Measurements from ENCODE around the gene PNLDC1.
A peak's percentile ranks its signal among the peaks of the same experiment; 100 is the strongest.
"Not testable (repeated sequence)": the region's sequence is repeated elsewhere in the genome, so short reads cannot be mapped to it uniquely, and the experiment has no call there.

Gene PNLDC1

DNA sequence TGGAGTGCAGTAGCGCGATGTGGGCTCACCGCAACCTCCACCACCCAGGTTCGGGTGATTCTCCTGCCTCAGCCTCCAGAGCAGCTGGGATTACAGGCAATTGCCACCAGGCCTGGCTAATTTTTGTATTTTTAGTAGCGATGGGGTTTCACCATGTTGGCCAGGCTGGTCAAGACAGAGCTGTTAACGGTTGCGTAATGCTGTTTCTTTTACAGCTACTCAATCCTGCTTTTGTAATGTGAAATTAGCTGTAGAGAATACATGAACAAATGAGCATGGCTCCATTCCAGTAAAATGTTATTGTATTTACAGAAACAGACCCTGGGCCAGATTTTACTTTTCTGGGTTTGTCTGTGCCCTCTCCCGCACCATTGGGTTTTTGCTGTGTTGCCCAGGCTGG is 1.9 kb downstream of the PNLDC1 start:
- H3K4me3 Mint-ChIP-seq, result no peak overlapping the region
- H3K36me3 Mint-ChIP-seq (ENCODE audit: low read depth), result peaks cover 21% of the 10 kb centered on the region
- H3K27me3 Mint-ChIP-seq (ENCODE audit: low read depth), result no peaks in the 10 kb centered on the region
- H3K9me3 Mint-ChIP-seq, result no peaks in the 10 kb centered on the region
- no peak overlapping the region for H3K27ac Mint-ChIP-seq
- no peaks in the 10 kb centered on the region for H3K4me1 Mint-ChIP-seq (ENCODE audit: low read depth)

DNA sequence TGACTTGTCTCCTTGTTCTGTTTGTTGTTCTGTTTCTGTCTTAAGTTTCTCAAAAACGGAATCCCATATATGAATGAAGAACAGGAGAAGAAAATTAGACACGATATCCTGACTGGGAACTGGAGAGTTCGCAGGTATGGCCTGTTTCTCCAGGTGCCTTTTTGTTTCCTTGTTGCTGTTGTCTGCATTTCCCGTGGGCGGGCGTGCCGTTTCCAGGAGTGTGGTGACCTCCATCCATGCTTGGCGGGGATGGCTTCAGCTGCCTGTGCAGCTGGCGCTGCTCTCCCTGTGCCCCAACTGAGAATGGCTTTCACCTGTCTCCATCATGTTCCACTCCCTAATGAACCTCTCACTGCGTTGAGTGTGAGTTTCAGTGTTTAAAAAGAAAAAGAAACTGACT is 4.4 kb downstream of the PNLDC1 start:
- no peak overlapping the region for H3K27ac Mint-ChIP-seq
- no peak overlapping the region for H3K4me3 Mint-ChIP-seq
- no peaks in the 10 kb centered on the region for H3K4me1 Mint-ChIP-seq (ENCODE audit: low read depth)
- H3K9me3 Mint-ChIP-seq, result no peaks in the 10 kb centered on the region
- H3K27me3 Mint-ChIP-seq (ENCODE audit: low read depth), result no peaks in the 10 kb centered on the region
- peaks cover 2% of the 10 kb centered on the region for H3K36me3 Mint-ChIP-seq (ENCODE audit: low read depth)

DNA sequence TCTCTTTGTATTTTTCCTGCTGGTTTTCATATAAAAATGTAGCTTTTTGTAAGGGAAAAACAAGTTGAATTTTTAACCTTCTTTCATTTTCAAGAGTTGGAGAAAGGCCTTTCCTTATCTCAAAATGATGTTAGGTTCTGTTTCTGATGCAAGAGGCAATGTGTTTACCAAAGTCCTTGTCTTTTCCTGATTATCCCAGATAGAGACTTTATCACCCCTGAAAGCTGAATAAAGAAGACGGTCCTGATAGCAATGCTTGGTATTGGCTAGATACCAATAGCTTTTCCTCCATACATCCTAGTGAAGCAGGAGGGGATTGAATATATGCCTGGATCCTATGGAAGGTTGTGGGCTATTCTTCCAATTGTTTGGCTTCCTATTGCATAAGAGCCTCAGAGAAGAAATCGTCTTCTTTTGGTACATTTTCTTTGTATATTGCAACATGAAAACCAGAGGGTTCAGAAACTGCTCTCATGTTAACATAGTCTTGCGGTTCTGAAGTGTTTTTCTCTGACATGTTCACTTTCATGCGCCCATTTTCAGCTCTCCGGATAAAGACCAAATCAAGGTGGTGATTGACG is 5.5 kb downstream of the PNLDC1 start:
- Mint-ChIP-seq H3K9me3 (no peaks in the 10 kb centered on the region), H3K4me1 (ENCODE audit: low read depth) (no peaks in the 10 kb centered on the region), H3K36me3 (ENCODE audit: low read depth) (no peaks in the 10 kb centered on the region), H3K27ac (no peak overlapping the region), H3K27me3 (ENCODE audit: low read depth) (no peaks in the 10 kb centered on the region), H3K4me3 (no peak overlapping the region)

DNA sequence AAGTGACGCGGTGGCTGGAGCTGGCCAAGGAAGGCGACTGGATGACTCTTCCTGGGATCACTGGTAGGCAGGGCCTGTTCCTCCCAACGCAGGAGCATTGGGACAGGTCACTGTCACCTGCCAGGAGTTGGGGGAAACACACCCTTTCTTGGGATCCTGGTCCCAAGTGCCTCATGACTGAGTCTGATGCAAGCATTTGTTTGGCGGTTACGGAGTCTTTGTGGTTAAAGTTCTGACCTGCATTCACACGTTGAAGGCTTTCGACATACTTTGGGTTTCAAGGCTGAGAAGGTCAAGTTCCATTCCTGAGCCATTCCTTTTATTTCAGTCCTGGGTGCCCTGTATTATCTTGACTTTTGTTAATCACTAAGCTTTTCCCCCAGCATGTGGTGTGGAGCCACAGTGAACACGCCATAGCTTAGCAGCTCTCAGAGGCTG is 6.0 kb downstream of the PNLDC1 start:
- H3K4me1 Mint-ChIP-seq (ENCODE audit: low read depth), result no peaks in the 10 kb centered on the region
- no peaks in the 10 kb centered on the region for H3K36me3 Mint-ChIP-seq (ENCODE audit: low read depth)
- no peak overlapping the region for H3K4me3 Mint-ChIP-seq
- no peaks in the 10 kb centered on the region for H3K27me3 Mint-ChIP-seq (ENCODE audit: low read depth)
- no peak overlapping the region for H3K27ac Mint-ChIP-seq
- no peaks in the 10 kb centered on the region for H3K9me3 Mint-ChIP-seq

DNA sequence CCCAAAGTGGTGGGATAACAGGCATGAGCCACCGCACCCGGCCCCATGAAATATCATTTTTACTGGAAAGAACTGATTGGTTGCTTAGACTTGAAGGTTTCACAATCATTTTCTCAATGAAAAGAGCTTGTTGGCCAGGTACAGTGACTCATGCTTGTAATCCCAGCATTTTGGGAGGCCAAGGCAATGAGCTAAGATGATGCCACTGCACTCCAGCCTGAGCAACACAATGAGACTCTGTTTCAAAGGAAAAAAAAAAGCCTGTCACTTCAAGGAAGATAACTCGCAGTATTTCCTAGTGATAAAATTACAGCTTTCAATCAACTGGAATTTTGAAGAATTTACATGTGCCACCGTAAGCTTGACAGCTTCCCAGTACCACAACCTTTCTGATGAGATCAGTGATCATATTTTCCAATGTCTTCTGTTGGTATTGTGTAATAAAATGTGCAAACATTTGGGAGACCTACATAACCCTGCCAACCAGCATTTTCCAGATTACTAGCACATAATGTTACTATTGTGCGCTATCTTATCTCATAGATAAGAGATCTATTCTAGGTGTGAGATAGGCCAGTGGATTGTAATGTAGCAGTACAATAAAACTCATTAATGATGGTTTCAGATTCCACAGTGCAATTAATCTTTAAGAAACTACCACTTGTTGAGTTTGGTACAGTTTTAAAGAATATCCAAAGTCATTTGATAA is 7.2 kb downstream of the PNLDC1 start:
- Mint-ChIP-seq H3K27ac (no peak overlapping the region), H3K27me3 (ENCODE audit: low read depth) (no peaks in the 10 kb centered on the region), H3K4me3 (no peak overlapping the region), H3K9me3 (no peaks in the 10 kb centered on the region), H3K36me3 (ENCODE audit: low read depth) (no peaks in the 10 kb centered on the region), H3K4me1 (ENCODE audit: low read depth) (no peaks in the 10 kb centered on the region)

DNA sequence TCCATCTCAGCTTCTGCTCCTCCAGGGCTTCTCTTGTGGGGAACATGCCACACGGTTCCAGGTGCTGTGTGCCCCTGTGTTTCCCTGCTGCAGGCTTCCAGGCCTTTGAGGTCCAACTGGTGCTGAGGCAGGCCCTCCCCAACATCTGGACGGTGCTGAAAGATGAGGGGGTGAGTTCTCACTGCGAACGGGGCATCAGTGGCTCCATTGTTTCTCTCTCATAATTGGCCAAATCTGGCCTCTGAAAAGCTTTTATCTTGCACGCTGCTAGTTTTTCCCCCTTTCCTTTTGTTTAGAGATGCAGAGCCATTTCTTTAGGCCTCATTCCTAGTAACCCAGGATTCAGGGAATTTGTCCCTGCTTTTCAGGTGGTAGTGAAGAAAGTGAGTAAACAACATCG is 8.6 kb downstream of the PNLDC1 start:
- Mint-ChIP-seq H3K4me1 (ENCODE audit: low read depth) (no peaks in the 10 kb centered on the region), H3K4me3 (no peak overlapping the region), H3K36me3 (ENCODE audit: low read depth) (no peaks in the 10 kb centered on the region), H3K9me3 (no peaks in the 10 kb centered on the region), H3K27me3 (ENCODE audit: low read depth) (no peaks in the 10 kb centered on the region), H3K27ac (no peak overlapping the region)

DNA sequence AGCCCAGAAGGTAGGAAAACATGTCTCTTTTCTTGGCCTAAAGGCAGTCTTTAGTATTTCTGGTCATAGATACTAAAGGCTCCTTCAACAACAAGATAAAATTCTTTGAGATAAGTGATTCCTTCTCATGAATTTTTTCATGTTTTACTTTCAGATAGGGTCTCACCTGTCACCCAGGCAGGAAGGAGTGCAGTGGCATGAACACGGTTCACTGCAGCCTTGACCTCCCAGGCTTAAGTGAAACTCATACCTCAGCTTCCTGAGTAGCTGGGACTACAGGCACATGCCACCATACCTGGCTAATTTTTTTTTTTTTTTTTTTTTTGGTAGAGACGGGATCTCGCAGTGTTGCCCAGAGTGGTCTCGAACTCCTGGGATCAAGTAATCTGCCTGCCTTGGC is 9.1 kb downstream of the PNLDC1 start:
- Mint-ChIP-seq H3K4me1 (ENCODE audit: low read depth) (no peaks in the 10 kb centered on the region), H3K27ac (no peak overlapping the region), H3K9me3 (no peaks in the 10 kb centered on the region), H3K4me3 (no peak overlapping the region), H3K36me3 (ENCODE audit: low read depth) (no peaks in the 10 kb centered on the region), H3K27me3 (ENCODE audit: low read depth) (no peaks in the 10 kb centered on the region)

DNA sequence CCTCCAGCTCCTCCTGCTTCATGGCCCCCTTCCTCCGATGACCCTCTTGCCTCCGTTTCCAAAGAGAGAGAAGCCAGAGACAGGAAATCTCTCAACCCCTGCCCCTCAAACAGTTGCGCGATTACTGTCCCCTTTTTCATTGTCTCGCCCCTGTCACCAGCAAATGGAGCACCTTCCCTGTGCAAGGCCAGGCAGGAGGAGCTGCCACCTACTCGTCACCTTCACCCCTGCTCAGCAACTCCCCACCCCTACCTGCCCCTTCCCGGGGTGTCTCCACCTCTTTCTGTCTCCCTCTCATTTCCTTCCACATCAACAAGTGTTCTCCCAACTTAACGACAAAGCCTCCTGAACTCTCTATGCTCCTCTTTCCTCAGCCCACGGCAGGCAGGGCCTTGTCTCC is 13.7 kb downstream of the PNLDC1 start:
- Mint-ChIP-seq H3K27me3 (ENCODE audit: low read depth) (no peaks in the 10 kb centered on the region), H3K4me3 (no peak overlapping the region), H3K4me1 (ENCODE audit: low read depth) (no peaks in the 10 kb centered on the region), H3K36me3 (ENCODE audit: low read depth) (no peaks in the 10 kb centered on the region), H3K9me3 (no peaks in the 10 kb centered on the region), H3K27ac (no peak overlapping the region)

DNA sequence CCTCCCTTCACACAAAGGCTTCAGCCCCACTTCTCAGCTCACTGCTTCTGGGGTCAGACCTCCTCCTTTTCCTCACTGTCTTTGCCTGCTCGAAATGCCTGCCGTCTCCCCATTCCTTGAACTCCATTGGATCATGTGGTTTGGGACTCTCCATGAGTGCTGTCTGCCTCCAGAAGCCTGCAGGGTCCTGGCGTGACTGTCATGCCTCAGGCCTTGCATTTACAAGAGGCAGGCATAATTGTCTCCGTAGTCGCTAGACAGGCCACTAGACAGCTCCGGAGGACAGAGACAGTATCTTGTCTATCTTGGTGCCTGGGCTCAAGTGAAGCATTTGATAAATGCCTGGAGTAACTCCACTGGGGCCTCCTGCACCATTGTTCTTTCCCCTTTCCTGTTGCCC is 15.3 kb downstream of the PNLDC1 start:
- no peaks in the 10 kb centered on the region for H3K9me3 Mint-ChIP-seq
- H3K36me3 Mint-ChIP-seq (ENCODE audit: low read depth), result no peaks in the 10 kb centered on the region
- peak overlapping the region; percentile 54 for H3K27ac Mint-ChIP-seq
- no peak overlapping the region for H3K4me3 Mint-ChIP-seq
- H3K27me3 Mint-ChIP-seq (ENCODE audit: low read depth), result no peaks in the 10 kb centered on the region
- H3K4me1 Mint-ChIP-seq (ENCODE audit: low read depth), result peaks cover 11% of the 10 kb centered on the region

DNA sequence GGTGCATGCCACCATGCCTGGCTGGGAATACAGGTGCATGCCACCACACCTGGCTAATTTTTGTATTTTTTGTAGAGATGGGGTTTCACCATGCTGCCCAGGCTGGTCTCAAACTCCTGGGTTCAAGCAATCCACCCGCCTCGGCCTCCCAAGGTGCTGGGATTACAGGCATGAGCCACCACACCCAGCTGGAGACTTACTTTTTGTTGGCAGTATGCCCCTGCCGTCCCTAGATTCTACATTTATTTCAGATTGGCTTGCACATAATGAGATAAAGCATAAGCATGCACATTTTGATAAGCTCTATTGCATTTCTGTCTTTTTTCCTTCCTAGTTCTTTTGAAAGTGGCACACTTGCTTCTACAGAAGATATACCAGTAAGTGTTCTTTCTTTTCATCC is 16.7 kb downstream of the PNLDC1 start:
- not testable (repeated sequence) for H3K4me3 Mint-ChIP-seq; H3K9me3 Mint-ChIP-seq; H3K36me3 Mint-ChIP-seq (ENCODE audit: low read depth); H3K27ac Mint-ChIP-seq; H3K27me3 Mint-ChIP-seq (ENCODE audit: low read depth)
- peaks cover 14% of the 10 kb centered on the region for H3K4me1 Mint-ChIP-seq (ENCODE audit: low read depth)

DNA sequence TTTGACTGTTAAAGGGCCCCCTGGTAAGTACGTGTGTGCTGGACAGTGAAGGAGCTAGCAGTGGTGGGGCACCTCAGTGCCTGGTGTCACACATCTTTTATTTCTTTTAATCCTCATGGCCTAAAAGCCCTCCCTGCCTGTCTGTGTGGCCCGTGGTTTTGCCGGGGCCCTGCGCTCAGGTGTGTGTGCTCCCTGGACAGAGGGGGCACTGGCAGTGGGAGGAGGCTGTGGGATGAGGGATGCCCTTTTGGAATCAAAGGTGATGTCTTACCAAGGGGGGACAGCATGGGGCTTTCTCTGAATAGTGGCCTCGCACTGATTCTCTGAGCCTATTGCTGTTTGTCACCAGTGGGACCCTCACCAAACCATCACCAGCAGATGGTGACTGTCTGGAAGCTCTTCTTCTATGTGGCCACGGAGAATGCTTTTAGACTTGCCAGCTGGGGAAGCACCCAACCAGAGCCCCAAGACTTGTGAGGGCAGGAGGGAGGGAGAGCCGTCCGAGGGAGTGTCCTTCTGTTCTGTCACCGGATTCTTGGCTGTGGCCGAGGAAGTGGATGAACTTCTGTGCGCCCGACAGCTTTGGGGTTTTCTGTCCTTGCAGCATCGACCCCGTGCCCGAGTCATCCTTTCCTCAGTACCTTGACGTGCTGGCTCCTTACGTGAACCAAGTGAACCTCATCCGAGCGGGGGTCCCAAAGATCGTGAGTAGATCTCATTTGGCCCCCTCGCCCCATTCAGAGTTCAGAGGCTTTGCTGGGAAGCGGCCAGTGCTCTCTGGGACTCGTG is 18.1 kb downstream of the PNLDC1 start:
- no peak overlapping the region for H3K27ac Mint-ChIP-seq
- peaks cover 14% of the 10 kb centered on the region for H3K4me1 Mint-ChIP-seq (ENCODE audit: low read depth)
- no peaks in the 10 kb centered on the region for H3K36me3 Mint-ChIP-seq (ENCODE audit: low read depth)
- H3K27me3 Mint-ChIP-seq (ENCODE audit: low read depth), result no peaks in the 10 kb centered on the region
- H3K4me3 Mint-ChIP-seq, result no peak overlapping the region
- no peaks in the 10 kb centered on the region for H3K9me3 Mint-ChIP-seq

DNA sequence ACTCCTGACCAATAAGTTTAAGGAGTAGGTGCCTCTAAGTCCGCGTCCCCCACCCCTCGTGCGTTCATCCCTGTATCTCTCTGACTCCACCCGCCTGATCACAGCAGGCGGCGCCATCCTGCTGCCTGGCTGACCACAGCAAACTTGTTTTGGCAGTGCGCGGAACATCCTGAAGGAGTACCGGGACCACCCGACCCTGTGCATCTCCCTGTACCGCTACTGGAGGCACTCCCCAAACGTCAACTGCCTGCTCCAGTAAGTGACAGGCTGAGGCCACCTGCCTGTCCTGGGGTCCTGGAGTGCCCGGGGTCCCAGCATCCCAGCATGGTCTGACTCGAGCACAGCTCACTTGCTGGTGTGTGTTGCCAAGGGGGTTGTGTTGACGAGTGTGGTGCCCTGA is 19.0 kb downstream of the PNLDC1 start:
- Mint-ChIP-seq H3K27ac (peak overlapping the region; percentile 89), H3K4me1 (ENCODE audit: low read depth) (peaks cover 14% of the 10 kb centered on the region), H3K4me3 (peak overlapping the region; percentile 76), H3K9me3 (no peaks in the 10 kb centered on the region), H3K27me3 (ENCODE audit: low read depth) (no peaks in the 10 kb centered on the region), H3K36me3 (ENCODE audit: low read depth) (no peaks in the 10 kb centered on the region)

DNA sequence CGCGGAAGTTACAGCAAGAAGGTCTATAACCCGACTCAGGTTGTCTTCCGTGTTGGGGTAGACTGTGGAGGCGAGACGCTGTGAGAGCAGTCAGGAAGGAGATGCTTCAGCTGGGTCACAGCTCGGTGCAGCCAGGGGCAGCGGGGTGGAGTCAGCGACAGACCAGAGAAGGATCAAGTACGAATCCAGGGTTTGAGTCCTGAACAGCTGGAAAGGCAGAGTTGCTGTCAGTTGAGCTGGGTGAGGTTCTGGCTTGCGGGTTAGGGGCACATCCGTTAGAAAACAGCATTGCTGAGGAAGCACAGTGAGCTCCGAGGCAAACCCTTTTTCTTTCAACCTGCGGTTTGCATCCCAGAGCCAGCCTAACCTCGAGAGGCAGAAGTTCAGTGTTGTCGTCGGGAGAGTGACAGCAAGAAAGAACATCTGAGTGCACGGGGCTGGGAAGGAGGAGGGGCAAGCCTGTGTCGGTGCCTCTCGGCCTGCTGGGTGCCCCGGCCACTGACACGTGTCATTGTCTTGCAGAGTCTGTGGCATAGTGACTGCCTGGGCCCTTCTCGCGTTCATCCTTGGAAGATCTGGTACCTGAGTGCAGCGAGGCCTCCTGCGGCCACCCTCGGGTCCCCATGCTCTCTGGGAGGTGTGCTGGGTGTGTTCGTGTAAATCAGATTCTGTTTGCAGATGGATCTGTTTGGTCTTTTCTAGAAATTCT is 20.0 kb downstream of the PNLDC1 start:
- H3K27ac Mint-ChIP-seq, result peak overlapping the region; percentile 89
- H3K4me1 Mint-ChIP-seq (ENCODE audit: low read depth), result peaks cover 14% of the 10 kb centered on the region
- no peaks in the 10 kb centered on the region for H3K9me3 Mint-ChIP-seq
- H3K36me3 Mint-ChIP-seq (ENCODE audit: low read depth), result no peaks in the 10 kb centered on the region
- H3K4me3 Mint-ChIP-seq, result peak overlapping the region; percentile 76
- no peaks in the 10 kb centered on the region for H3K27me3 Mint-ChIP-seq (ENCODE audit: low read depth)

DNA sequence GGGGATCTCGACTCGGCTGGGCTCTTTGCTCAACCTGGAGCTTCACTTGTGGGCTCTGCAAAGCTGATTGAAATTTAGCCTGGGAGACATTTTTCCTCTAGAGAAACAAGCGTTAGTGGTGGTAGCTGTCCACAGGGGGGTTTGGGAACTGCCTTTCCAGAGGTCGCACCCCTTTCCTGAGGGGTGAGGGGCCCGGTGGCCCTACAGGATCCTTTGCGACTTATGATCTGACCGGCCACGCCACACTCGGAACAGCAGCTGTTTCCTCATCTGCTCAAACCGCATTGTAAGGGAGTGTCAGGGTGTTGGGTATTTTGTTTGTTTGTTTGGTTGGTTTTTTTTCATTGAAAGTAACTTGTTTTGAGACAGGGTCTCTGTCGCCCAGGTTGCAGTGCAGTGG is 21.0 kb downstream of the PNLDC1 start:
- Mint-ChIP-seq H3K27ac (no peak overlapping the region), H3K27me3 (ENCODE audit: low read depth) (no peaks in the 10 kb centered on the region), H3K4me3 (no peak overlapping the region), H3K36me3 (ENCODE audit: low read depth) (no peaks in the 10 kb centered on the region), H3K4me1 (ENCODE audit: low read depth) (peaks cover 14% of the 10 kb centered on the region), H3K9me3 (no peaks in the 10 kb centered on the region)

DNA sequence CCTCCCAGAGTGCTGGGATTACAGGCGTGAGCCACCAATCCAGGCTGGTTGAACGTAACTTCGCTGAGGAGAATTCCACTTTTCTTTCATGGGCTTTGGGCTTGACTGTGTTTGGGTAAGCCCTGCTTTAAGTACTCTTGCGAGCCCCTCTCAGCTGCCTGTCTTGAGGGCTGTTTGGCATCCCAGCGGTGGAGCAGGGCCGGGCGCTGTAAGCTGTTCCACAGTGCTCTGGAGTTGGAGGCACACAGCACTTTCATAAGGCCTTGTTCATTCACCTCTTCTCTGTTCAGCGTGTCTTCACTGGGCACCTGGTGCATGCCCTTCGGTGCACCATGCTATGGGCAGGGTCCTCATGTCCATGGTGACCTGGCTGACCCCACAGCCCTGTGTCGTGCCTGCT is 21.6 kb downstream of the PNLDC1 start:
- peaks cover 14% of the 10 kb centered on the region for H3K4me1 Mint-ChIP-seq (ENCODE audit: low read depth)
- no peaks in the 10 kb centered on the region for H3K9me3 Mint-ChIP-seq
- H3K27me3 Mint-ChIP-seq (ENCODE audit: low read depth), result no peaks in the 10 kb centered on the region
- H3K4me3 Mint-ChIP-seq, result no peak overlapping the region
- H3K27ac Mint-ChIP-seq, result no peak overlapping the region
- H3K36me3 Mint-ChIP-seq (ENCODE audit: low read depth), result no peaks in the 10 kb centered on the region

Measured in T-helper 1 cell treated with Interleukin-12 subunit alpha and Interleukin-12 subunit beta and Interleukin-4 antibody, amounts not matched to agents 30 μg/mL and 1 μg/mL, for 36 hours (primary cell).